Measurements from ENCODE around the gene MSL3B.

Gene MSL3B

DNA sequence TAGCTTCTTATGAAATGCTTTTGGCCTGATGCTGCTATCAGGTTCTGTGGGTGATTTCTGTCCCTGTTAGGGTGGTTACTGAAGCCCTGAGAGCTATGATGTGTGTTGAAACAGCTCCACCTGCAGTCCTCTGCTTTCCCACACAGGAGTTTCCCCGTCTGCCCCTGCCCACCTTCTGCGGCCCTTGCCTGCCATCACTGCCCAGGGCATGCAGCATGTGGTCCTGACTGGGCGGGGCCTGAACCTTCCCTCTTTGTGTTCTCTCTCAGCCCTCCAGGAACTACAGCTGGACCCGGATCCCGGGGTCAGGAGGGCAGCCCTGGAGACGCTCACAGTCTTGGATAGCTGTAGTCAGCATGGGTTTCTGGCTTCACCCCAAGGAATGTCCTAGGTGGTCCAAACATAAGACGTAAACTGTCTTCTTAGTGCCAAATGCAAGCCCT lies 35.3 kb downstream of the MSL3B start:
- no peak for DNase-seq (ENCODE audit: low read depth)

DNA sequence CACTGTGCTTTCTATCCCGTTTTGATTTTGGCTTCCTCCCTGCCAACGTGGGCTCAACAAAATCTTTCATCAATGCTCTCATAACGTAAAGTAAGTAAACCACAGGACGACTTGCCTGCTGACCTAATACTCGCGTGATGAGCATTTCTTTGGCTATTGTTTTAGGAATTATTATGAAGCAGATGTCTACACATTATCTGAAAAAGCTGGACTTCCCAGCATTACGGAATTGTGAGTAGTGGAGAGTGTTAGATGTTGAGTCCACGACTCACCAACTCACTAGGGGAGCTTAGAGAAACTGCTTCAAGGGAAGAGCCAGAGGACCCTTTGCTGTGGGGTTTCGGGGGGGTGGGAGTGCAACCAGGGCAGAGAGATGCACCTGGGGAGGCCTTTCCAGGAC lies 35.8 kb downstream of the MSL3B start:
- no peak for DNase-seq (ENCODE audit: low read depth)

DNA sequence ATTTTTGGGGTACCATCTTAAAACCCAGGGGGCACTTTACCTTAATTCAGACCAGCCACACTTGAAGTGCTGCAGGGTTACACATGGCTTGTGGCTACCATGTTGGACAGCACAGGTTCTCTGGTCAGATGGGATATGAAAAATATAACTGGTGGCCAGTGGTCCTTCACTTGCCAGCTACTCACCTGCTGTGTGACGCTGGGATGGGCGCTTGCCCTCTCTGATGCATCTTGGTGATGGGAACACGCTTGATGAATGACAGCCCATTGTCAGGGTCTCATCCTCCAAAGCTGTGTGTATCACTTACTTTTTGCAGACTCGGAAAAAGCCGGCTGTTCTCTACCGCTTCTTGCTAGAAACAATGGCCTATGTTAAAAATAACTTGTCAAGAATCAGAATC lies 36.3 kb downstream of the MSL3B start:
- DNase-seq (ENCODE audit: low read depth) = no peak

DNA sequence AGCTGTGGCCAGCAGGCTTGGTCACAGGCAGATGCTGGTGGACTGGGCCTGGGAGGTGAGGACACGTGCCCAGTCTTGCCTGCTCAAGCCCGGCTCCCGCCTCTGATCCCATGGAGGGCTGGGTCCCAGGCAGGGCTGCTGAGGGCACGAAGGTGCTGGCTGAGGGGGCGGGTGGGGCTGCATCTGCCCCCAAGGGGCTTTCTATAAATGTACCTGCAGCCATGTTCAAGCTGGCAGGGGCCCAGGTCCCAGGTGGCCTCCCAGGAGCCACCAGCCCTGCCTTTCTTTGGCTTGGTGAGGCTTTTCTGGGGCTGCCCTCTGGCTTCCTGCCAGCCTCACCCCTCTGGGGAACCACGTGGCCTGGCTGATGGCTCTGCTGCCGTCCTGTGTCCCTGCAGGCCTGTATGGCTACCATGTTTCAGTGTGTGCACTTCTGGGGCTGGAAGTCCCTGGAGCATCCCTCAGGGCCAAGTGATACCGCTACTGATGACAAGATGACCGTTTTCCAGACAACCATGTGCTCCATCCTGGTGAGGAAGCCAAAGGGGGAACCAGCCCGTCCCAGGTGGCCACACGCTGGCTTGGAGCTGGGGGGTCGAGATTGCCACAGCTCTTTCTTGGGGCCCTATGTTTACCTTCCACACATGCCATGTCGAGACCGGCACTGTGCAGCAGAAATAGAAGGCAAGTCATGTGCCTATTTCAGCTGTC lies 37.0 kb downstream of the MSL3B start:
- no peak for DNase-seq (ENCODE audit: low read depth)

DNA sequence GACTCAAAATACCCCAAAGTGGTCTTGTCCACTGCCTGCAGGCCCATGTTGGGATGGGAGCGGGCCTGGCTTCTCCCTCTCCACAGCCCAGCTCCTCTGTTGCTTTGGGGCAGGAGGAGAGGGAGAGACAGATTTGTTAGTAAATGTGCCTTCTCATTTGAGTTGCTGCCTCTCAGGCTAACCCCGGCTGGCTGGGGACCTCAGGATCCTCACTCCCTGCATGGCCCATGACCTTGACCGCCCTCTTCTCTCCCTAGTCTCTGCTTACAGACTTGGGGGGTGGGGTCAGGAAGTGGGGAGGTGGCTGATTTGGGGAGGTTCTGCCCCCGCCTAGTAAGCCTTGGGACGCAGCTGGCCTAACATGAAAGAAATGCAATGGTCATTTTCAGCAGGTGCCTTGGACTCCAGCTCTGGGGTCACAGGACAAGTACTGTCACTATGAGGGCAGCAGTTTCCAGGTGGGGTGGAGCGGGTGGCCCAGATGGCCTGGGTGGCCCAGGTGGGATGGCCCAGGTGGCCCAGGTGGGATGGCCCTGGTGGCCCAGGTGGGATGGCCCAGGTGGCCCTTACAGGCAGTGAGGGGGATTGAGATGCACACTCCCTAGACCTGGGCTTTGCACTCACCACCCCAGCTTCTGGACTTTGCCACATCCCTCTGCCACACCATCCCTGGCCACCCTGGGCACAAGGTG lies 37.9 kb downstream of the MSL3B start:
- no peak for DNase-seq (ENCODE audit: low read depth)

DNA sequence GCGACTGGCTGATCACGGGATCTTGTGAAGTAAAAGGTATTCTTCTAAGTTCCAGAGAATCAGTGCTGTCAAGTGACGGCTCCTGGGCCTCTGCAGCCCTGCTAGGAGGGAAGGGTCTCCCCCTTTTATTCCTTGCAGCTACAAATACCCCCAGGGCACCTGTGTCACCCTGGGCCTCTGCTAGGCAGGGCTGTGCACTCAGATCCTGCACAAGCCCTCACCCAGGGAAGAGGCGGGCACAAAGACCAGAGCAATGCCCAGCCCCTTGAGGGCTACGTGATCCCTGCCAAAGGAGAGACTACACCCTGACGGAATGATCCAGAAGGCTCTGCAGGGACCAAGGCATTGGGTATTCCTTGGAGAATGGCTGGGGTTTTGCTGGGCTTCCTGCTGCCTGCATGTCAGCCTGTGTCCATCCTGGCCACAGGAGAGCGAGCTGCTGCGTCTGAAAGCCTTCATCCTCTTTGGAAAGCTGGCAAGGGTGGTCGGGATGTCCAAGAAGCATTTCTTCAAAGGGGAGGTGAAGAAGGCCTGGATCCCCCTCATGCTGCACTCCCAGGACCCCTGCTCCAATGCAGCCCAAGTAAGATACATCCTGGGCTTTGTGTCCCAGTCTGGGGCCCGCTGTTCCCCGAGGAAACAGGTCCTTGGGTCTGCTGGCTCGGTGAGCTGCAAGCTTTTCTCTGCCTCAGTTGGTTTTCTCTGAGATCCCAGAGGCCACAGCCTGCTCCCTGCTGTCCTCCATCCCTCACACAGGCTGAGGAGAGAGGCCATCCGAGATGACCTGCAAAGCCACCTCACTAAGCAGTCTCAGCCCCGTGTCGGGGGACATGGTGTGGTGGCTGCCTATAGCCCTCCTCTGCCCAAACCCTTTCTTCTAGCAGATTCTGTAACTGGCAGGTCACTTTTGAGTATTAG lies 38.7 kb downstream of the MSL3B start:
- DNase-seq (ENCODE audit: low read depth) = no peak

DNA sequence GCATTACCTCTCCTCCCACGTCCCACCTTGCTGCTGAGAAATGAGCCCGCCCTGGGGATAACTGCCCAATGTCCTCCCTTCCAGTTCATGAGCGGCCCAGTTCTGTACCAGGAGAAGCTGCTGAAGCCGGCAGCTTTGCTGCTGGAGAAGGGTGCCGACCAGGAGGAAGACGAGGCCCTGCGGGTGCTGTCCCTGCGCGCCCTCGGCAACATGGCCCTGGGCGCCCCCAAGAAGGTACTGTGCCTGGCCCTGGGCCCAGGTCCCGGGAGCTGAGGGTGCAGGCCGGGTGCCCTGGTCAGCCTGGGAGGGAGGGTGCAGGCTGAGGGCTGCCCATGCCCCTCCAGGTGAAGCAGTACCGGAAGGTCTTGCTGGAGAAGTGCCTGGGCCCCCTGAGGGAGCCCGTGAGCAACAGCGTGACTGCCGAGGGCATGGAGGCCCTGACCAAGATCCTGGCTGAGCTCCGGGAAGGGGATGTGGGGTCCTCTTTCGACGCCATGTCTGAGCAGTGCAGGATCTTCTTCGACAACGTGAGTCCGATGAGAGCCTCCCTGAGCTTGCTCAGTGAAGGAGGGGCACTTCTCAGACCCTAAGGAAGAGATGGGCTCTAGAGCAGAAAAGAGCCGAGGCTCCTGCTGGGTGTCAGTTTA lies 39.5 kb downstream of the MSL3B start:
- DNase-seq (ENCODE audit: low read depth) = no peak

DNA sequence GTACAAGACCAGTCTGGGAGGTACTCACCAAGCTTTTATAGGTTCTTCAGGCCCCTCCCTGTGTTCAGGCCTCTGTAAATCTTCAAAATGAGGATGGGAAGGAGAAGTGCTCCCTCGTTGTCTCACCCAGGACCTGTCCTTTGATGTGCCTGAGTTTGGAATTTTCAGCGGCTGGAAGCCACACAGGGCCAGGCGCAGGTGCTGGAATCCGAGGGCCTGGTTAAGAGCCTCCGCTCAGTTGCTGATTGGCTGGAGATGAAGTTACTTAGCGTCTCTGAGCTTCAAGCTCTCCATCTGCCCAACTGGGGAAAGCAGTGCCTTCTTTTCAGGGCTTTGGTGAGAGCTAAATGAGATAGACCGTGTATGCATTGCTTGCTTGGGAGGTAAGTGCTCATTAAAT lies 43.8 kb downstream of the MSL3B start:
- no peak for DNase-seq (ENCODE audit: low read depth)

DNA sequence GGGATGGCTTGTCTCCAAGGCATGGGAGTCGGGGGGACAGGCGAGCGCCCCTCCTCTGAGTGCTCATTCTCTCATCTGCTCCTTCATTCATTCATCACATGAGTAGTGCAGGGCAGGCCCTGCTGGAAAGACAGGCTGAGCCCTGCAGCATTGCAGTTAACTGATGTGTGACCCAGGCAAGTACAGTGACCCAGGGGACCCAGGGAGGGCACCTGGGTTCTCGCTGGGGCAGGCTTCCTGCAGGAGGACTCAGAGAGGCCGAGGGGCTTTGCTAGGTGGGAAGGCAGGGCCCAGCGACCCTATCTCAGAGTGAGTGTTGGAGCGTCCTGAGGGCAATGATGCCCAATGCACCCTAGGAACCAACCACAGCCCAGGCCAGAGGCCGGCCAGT lies 44.5 kb downstream of the MSL3B start:
- no peak for DNase-seq (ENCODE audit: low read depth)

DNA sequence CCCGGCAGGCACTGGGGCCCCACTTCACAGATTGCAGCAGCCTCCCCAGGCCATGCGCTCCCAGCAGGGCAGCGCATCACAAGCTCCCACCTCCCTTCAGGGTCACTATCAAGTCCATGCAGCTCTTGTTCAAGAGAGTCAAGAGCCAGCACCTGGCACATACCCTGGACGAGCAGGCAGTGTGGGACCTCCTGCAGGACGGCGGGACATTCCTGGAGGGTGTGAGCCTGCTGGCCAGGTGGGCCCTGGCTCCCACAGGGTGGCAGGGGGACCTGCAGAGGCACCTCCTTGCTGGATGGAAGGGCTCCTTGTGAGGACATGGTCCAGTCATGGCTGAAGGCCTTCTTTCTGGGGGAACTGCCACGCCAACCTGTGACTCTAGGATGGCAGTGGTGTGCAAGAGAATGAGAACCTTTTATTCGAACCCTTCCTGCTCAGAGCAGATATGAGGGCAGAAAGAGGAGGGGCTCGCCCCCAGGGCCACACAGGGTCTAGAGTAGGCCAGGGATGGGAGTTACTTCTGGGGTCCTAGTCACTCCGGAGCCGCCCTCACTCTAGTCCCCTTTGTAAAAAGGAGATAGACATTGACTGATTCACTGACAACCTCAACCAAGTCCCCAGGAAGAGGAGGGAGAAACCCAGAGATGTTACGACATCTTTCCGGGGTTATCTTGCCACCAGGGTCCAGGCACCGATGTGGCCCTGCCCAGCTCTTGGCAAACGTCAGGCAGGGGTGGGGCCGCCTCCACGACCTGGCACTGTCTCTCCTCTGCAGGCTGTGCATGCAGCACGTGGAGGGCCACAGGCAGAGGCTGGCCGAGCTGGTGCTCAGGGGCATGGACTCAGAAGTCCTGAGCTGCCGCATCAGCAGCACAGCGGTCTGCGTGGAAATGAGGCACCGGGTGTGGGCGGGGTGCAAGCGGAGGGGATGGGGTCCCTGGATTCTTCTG lies 45.1 kb downstream of the MSL3B start:
- DNase-seq (ENCODE audit: low read depth) = no peak

DNA sequence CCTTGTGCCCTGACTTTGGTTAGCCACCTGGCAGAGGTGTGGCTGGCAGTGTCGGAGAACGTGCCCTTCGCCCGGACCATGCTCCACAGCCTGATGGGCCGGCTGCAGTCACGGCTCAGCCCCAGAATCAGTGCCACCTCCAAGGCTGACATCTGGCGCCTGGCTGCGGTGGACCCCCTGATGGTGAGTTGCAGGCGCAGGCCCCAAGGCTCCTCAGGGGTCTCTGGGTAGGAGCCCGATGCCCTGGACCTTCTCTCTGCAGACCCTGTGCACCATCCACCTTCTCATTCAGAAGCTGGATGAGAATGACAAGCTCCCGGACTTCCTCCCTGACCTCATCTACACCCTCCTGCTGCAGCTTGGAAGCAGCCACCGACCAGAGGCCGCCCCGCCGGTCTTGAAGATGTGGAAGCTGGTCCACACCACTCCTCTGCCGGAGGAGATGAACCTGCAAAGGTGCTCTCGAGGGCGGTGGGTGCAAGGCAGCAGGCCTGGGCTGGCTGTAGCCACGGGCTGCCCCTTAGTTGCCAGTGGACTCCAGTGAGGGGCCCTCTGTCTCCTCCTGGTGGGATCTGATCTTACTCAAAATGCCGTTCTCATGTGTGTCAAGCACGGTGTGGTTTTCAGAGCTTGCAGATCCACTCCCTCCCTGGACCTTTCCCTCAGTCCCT lies 46.0 kb downstream of the MSL3B start:
- no peak for DNase-seq (ENCODE audit: low read depth)

DNA sequence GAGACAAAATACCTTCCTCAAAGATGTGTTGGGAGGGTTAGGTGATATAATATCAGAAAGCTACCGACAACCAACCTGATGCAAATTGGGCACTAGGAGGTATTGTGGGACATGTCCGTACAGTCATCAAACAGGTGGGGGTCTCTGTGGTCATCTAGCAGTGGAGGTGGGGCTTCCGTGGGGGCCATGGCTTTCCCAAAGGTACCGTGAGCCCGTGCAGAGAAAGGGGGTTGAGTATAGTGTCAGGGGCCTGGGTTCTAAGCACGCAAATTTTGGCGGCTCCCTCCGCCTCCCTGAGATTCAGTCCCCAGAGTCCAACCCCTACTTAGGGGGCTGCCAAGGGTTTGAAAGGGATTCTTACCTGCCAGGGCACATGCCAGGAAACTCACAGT lies 46.5 kb downstream of the MSL3B start:
- DNase-seq (ENCODE audit: low read depth) = no peak

DNA sequence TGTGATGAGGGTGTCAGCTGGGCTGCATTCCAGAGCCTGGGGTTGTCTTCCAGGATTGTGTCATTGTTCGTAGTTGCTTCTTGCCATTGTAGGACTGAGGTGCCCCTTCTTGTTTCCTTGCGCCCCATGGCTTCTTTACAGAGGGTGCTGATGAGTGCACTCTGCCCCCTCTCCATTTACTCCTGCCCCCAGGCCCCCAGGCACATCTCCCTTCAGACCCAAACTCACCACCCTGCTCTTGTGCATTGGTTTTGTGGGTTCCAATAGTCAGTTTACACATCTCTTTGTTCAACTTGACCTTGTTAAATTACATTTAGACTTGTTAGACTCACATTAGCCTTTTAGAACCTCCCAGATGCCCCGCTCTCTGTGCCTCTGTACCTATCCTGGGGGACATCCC lies 47.0 kb downstream of the MSL3B start:
- DNase-seq (ENCODE audit: low read depth) = no peak

DNA sequence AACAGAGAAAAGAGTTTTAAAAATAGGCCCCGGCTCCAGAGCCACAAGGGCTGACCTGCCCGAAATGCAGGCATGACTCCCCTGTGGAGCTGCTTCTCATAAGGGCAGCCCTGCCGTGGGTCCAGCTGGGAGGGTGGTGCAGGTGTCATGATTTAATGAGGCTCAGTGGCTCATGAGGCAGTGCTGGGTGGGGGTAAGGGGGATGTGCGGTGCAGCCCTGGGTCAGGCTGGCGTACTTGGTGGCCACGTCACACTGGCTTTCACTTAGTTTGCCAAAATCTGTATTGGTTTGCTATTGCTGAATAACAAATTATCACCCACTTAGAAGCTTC lies 47.4 kb downstream of the MSL3B start:
- DNase-seq (ENCODE audit: low read depth) = no peak

DNA sequence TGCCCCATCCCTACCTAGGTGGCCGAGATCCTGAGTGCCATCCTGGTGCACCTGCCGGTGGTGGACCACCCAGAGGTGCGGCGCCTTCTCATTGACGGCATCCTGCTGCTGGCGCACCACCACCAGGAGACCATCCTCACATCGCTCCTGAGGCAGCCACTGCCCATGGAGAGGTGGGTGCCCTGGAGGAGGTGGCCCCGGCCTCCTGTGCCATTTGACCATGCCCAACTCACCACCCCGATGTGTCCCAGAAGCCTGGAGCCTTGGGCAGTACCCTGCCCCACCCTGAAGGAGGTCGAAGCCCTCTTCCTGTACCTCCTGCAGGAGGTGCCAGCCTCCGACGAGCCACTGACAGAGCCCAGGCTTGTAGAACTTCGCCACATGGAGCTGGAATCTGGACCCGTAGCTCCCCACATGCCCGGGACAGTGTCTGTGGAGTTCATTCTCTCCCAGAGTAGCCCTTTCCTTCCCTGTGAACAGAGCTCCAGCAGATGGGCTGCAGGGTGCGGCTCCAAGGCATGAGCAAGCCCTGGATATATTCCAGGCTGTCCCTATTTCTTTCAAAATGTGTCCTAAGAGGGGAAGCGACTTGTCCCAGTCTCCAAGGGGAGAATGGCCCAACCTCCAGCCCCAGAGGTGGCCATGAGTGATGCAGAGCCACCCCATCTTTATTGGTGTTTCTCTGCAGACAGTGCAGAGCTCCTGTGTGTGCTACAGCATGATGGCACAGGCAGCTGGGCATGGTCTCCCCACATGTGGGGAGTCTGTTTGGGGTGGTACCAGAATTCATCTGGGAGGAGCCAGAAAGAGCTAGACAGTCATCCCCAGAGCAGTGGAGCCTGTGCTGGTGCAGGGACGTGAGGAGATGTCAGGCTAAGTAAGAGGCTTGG lies 48.1 kb downstream of the MSL3B start:
- no peak for DNase-seq (ENCODE audit: low read depth)

DNA sequence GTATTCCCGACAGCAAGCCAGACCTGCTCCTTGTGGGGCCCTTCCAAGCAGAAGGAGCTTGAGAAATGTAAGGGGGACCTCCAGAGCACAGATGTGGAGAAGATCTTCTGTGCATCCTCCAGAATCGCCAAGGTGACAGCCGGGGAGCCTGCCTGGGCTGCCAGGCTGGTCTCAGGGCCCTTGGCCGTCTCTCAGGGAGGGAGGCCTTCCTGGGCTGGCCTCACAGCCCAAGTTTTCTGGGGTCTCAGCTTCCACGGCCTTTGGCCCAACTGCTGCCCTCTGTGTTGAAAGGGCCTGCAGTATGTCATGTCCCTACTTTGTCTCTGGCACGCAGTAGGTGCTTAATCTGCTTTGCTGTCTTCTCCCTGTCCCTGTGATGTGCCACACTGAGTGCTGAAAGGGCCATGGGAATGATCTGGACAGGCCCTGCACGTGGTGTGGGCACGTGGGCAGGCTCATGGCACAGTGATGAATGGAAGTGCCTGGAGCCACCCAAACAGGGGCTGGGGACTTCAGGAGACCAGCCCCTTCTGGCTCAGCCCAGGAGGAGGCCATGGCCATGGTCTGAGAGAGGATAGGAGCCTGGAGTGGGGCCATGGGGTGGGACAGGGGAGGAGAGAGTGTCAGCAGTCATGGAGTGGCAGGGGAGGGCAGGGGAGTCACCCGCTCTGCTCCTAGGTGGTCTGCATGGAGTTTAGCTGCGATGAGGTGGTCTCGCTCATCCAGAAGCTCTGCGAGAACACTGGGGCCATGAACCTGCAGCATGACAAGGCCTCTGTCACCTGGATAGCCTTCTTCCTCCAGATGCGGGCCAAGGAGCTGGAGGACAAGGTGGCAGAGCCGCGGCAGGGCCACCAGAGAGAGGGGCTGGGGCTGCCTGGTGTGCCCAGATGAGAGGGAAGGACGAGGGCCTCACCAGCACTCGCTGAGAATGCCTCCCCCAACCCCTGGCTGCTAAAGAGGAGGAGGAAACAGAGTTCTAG lies 49.3 kb downstream of the MSL3B start:
- DNase-seq (ENCODE audit: low read depth) = no peak

DNA sequence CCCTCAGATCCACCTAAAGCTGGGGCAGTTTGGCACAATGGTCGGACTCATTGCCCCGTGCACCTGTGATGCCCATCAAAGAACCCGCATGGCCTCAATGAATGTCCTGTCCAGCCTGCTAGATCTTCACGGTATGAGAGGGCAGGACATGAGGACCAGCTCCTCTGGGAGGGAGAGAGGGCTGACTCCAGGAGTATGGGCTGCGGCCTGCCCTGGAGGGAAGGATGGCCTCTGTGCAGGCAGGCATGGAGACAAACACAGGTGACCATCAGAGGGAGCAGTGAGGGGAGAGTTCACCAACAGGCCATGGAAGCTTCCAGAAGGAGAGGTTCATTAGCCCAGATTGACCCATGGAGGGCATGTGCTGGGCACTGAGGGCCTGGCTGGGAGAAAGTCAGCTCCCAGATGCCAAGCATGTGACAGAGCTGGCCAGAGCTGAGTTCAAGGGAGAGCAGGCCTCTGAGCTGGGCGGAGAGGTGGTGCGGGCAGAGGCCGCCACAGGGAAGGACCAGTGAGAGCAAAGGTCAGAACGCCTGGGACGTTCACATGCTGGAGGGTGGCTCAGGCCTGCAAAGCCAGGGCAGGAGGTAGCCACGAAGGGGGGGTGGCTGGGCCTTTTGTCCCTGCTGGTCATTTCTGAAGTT lies 50.1 kb downstream of the MSL3B start:
- no peak for DNase-seq (ENCODE audit: low read depth)

DNA sequence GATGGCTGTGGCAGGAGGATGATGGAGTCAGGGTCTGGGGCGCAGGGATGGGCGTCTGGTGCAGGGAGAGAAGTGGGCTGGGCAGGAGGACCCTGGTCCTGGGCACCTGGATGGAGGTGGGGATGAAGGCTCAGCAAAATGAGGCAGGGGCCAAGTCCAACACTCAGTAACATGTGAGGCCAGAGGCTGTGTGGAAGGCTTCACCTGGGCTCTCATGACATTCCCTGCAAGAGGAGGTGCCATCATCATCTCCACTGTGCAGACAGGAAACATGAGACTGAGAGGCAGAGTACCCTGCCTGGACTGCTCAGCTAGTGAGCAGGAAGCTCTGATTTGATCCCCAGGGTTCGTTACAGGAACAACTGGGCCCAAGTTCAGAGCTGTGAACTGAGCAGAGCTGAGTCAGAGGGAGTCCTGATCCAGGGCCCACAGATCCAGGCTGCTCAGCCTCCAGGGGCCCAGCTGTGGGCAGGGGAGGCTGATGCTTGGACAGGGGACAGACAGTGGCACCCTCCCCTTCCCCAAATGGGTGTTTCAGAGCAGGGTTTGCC lies 50.8 kb downstream of the MSL3B start:
- DNase-seq (ENCODE audit: low read depth) = no peak

Data from activated T-cell treated with anti-CD3 and anti-CD28 coated beads for 24 hours (primary cell).